Left renal cortex interstitium (tissue), 4 donors: ENCODE measurements around the gene GSN. TPM values are rescaled to one million over a fixed set of nuclear protein-coding genes. Genes with fewer than 3 reads are reported as not detected.

Source experiments
- DNase-seq, 4 donors: peaks; one replicate each; pipeline ENCODE4 v3.0.0-alpha.2; 2013; ENCODE audit warnings: low read depth in 4 of 4, low spot score in 2 of 4, missing footprints in 1 of 4
- polyA plus RNA-seq, 4 donors: library from polyadenylated mRNA; unstranded; fragments of 120-200 nt; gene quantifications; one replicate each; pipeline ENCODE4 v1.2.1, GENCODE V29; 2013; ENCODE audit not compliant: insufficient read length in 4 of 4

GSN gene
- polyA plus RNA-seq, 4 donors = 169 to 193 (median 177) TPM

DNA sequence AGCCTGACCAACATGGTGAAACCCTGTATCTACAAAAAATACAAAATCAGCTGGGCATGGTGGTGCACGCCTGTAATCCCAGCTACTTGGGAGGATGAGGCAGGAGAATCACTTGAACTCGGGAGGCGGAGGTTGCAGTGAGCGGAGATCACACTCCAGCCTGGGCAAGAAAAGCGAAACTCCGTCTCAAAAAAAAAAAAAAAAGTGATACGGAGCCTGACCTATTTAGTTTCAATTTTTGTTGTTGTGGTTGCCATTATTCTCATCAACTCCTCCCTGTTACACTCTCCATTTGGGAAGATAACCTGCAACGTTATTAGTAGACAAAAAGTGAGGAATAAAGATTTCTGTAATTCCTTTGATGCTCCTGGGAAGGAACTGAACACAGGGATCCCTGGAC is 100.8 kb downstream of the GSN start:
- no peak for DNase-seq

DNA sequence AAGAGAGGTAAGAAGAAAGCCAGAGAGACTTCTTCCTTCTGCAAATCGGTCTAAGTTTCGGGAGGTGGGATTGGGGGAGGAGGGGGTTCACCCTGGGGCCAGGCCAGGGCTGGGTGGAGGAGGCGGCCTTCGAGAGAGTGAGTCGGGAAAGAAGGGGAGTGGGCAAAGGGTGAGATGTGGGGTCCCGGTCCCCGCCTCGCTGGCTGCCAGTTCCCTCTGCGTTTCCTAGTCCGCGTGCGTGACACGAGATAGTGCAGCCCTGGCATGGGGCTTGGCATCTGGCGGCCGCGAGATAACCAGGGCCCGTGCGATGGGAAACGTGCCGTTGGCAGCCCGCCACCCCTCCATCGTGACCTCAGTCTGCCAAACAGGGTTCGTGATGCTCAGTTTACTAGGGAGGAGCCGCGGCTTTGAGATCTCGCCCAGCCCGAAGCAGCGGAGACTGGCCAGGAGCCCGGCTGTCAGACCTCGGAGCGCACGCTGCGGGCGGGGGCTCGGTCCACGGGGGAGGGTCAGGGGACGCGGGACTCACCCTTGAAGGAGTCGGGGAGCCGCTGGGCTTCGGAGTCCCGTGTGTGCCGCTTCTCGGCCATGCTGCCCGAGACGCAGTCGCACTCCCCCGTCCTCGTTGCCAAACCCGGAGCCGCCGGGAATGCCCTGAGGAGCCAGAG is 101.8 kb downstream of the GSN start, which contains the start of gene STOM:
Gene STOM (minus strand): TSS at position 656 of the 671 bp plus-strand sequence. CDS start 63 bp downstream, at position 593.
- DNase-seq = no peak

GRCh38 chr9:121371495-121372061 is 103.6 kb downstream of the GSN start:
- no peak for DNase-seq

DNA sequence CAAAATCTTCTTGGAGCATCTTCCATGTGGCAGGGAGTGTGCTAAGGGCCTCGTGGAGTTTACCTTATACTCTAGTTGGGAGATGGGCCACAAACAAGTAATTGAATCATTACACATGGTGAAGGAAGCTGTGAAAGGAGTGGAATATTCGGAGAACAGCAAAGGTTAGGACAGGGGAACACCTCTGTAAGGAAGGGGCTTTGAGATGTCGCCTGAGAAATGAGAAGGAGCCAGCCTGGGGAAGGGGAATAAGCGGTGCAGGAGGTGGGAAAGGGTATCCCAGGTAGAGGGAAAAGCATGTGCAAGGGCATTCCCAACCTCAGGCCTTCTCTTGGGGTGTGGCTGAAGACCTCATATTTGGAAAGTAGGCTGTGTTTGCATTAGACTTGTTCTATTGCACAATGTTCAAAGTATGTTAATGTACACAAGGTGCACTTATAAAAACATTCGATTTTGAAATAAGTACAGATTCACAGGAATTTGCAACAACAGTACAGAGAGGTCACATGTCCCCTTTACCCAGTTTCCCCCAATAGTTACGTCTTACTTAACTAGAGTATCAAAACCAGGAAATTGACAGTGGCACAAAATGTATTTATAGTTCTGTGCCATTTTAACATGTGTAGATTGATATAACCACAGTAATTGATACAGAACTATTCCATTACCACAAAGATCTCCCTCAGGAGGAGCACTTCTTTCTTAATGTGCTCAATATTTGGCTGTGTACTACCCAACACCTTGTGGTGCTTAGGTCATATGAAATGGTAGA is 104.5 kb downstream of the GSN start:
- no peak for DNase-seq

- no peak for DNase-seq
Measured at GRCh38 chr9:121373011-121373729, 105.2 kb downstream of the GSN start.

- no peak for DNase-seq
Measured at GRCh38 chr9:121376214-121376830, 108.4 kb downstream of the GSN start.

GRCh38 chr9:121380846-121381245 is 112.9 kb downstream of the GSN start:
- DNase-seq = no peak

Other genes with a start within 250 kb of the GSN start
- 10 to 100 TPM; 12.6 to 17.1 (median 15.5) TPM for gene C5, start 217.9 kb upstream of the GSN start, polyA plus RNA-seq
- 10 to 100 TPM; 28.2 to 38.3 (median 35.8) TPM for gene CNTRL, start 193.2 kb upstream of the GSN start, polyA plus RNA-seq
- gene RAB14, start 66.3 kb upstream of the GSN start, polyA plus RNA-seq = 100 to 1,000 TPM in 2 of 4 donors, 10 to 100 TPM in 2; 88.4 to 111 (median 102) TPM
- gene STOM, start 102.1 kb downstream of the GSN start, polyA plus RNA-seq = 10 to 100 TPM; 66.5 to 81.6 (median 73.0) TPM
- gene GGTA1, start 231.7 kb downstream of the GSN start, polyA plus RNA-seq = 1 to 10 TPM; 3.5 to 7.2 (median 5.6) TPM